Smooth muscle cell (in vitro differentiated cells): Measurements from ENCODE around the gene CPEB3. TPM values are rescaled to one million over a fixed set of nuclear protein-coding genes. Genes with fewer than 3 reads are reported as not detected.

ENCODE experiments used
- DNase-seq: peaks from one replicate; lab custom pipeline; 2025; ENCODE audit not compliant: unreplicated experiment; lab: John Stamatoyannopoulos, UW
- H2AFZ ChIP-seq: fragments of 200-600 bp; sonication (generic); 2 replicates; pipeline ENCODE4 v1.6.0; 2016; ENCODE audit warnings: antibody characterized with exemption, low read depth, mild to moderate bottlenecking
- H3F3A ChIP-seq: fragments of 200-600 bp; sonication (generic); 2 replicates; pipeline ENCODE4 v1.6.0; 2017; ENCODE audit warnings: antibody characterized with exemption, low read depth
- H3K27ac ChIP-seq: fragments of 200-600 bp; sonication (generic); 2 replicates; pipeline ENCODE4 v1.5.1; 2016; ENCODE audit warnings: low read depth, mild to moderate bottlenecking
- H3K27me3 ChIP-seq: fragments of 200-600 bp; sonication (generic); 2 replicates; pipeline ENCODE4 v1.6.1; 2016; ENCODE audit warnings: low read depth, mild to moderate bottlenecking
- H3K36me3 ChIP-seq: fragments of 200-600 bp; sonication (generic); 2 replicates; pipeline ENCODE4 v1.5.1; 2016; ENCODE audit warnings: low read depth
- H3K4me1 ChIP-seq: fragments of 200-600 bp; sonication (generic); 2 replicates; pipeline ENCODE4 v1.5.1; 2016; ENCODE audit warnings: low read depth
- H3K4me2 ChIP-seq: fragments of 200-600 bp; sonication (generic); 2 replicates; pipeline ENCODE4 v1.6.0; 2016; ENCODE audit warnings: mild to moderate bottlenecking
- H3K4me3 ChIP-seq: fragments of 200-600 bp; sonication (generic); 2 replicates; pipeline ENCODE4 v1.5.1; 2016; ENCODE audit warnings: mild to moderate bottlenecking
- H3K79me2 ChIP-seq: fragments of 200-600 bp; sonication (generic); 2 replicates; pipeline ENCODE4 v1.6.0; 2016; ENCODE audit warnings: low read depth, mild to moderate bottlenecking
- H3K9ac ChIP-seq: fragments of 200-600 bp; sonication (generic); 2 replicates; pipeline ENCODE4 v1.6.0; 2016; ENCODE audit warnings: low read depth
- H3K9me3 ChIP-seq: fragments of 200-600 bp; sonication (generic); replicated peaks from 2 replicates; pipeline ENCODE4 v1.5.1; 2016; ENCODE audit warnings: low read depth
- H4K20me1 ChIP-seq: fragments of 200-600 bp; sonication (generic); 2 replicates; pipeline ENCODE4 v1.6.0; 2016; ENCODE audit warnings: low read depth
- WGBS: methylation state at CpG from one replicate; pipeline ENCODE4 v1.1.7; 2016; ENCODE audit warnings: low lambda C conversion rate; 5-methylcytosine and 5-hydroxymethylcytosine counted together
- polyA plus RNA-seq: library from polyadenylated mRNA; unstranded; fragments of >200 nt; fragmentation: Nextera tagmentation; extraction: Ambion mirVana; gene quantifications from 2 replicates; pipeline ENCODE4 v1.2.1, GENCODE V29; 2016
- total RNA-seq: library from RNA; depleted of rRNA; stranded (reverse); fragments of >200 nt; gene quantifications from 2 replicates; pipeline ENCODE4 v1.2.3, GENCODE V29; 2014
- TF ChIP-seq, protein P1 (sequence below): fragments of 200-600 bp; sonication (generic); IDR thresholded peaks from 2 replicates; pipeline ENCODE4 v1.5.1; 2017; ENCODE audit warnings: borderline replicate concordance, mild to moderate bottlenecking, antibody characterized with exemption; ENCODE audit not compliant: insufficient read depth, poor library complexity, severe bottlenecking

Gene CPEB3
- total and polyA plus RNA-seq, 2 experiments from 2014 or later = 0.67 to 1.1 TPM

DNA sequence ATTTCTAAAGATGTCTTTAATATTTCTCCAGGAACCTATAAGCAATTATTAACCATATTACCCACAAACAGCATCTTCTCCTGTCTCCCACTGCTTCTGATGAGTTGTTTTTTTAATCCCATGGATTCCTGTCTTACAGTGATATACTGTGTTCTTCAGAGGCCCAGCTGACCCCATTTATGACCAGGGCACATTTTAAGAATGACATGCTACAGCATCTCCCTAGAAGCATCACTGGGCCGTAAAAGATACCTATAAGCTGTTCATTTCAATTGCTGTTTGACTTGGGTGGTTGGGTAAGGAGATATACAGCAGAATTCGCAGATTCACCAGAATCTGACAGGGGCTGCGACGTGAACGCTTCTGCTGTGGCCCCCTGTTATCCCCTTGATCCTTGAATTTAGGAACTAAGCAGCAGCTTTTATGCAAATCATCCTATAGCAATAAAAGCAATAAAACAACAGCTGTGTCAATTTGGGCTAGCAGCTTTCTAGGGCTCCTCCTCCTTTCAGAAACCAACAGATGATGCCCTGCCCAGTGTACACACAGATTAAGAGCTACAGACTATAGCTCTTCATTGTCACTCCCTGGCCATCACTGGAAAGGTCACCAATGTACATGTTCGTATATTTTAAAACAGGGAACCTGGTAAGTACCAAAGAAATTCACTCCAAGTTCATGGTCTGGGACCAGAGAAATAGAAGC, 86.8 kb downstream of the CPEB3 start:
- Histone ChIP-seq H3K4me2 (no peak overlapping the region), H3K27ac (no peak overlapping the region), H4K20me1 (no peaks in the 10 kb centered on the region), H3K4me3 (no peak overlapping the region), H3K4me1 (no peaks in the 10 kb centered on the region), H3K27me3 (no peaks in the 10 kb centered on the region), H3K9me3 (no peaks in the 10 kb centered on the region), H3K79me2 (no peaks in the 10 kb centered on the region), H3F3A (no peaks in the 10 kb centered on the region), H2AFZ (no peak overlapping the region), H3K9ac (no peak overlapping the region), H3K36me3 (no peaks in the 10 kb centered on the region)
- no peak for DNase-seq
- TF ChIP-seq, protein P1, sequence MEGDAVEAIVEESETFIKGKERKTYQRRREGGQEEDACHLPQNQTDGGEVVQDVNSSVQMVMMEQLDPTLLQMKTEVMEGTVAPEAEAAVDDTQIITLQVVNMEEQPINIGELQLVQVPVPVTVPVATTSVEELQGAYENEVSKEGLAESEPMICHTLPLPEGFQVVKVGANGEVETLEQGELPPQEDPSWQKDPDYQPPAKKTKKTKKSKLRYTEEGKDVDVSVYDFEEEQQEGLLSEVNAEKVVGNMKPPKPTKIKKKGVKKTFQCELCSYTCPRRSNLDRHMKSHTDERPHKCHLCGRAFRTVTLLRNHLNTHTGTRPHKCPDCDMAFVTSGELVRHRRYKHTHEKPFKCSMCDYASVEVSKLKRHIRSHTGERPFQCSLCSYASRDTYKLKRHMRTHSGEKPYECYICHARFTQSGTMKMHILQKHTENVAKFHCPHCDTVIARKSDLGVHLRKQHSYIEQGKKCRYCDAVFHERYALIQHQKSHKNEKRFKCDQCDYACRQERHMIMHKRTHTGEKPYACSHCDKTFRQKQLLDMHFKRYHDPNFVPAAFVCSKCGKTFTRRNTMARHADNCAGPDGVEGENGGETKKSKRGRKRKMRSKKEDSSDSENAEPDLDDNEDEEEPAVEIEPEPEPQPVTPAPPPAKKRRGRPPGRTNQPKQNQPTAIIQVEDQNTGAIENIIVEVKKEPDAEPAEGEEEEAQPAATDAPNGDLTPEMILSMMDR = no peak
- WGBS = 97% methylated on average over 6 of the region's 6 CpGs

DNA sequence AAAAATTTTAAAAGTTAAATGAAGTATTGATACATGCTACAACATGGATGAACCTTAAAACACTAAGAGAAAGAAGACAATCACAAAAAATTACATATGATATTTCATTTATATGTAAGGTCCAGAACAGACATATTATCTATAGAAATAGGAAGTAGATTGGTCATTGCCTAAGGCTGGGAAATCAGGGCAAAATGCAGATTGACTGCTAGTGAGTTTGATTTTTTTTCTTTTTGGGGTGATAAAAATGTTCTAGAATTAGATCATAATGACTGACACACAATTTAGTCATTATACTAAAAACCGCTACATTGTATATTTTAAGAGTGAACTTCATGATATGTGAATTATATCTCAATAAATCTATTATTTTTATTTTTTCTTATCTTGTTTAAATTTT, 88.3 kb downstream of the CPEB3 start:
- no peak overlapping the region for H3K4me2 ChIP-seq

DNA sequence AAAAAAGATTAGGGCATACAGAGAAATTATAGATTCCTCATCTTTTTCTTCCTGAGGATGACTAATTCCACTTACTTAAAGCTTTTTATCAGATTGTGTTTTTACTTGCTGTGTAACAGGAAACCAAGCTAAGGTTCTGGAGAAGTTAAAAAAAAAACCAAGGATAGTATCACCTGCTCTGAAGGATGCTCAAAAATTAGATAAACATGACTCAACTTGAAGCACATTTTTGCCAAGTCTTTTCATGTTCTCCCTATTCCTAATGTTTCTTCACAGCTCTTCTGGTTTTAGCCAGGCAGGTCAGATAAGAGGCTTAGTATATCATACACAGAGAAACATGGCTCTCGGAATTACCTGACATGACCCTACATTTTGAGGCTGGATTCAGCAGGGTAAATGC, 90.3 kb downstream of the CPEB3 start:
- Histone ChIP-seq H3K4me1 (no peaks in the 10 kb centered on the region), H3F3A (no peaks in the 10 kb centered on the region), H3K9me3 (no peaks in the 10 kb centered on the region), H3K4me2 (no peak overlapping the region), H3K36me3 (no peaks in the 10 kb centered on the region), H2AFZ (no peak overlapping the region), H3K9ac (no peak overlapping the region), H3K27ac (no peak overlapping the region), H4K20me1 (no peaks in the 10 kb centered on the region), H3K79me2 (no peaks in the 10 kb centered on the region), H3K4me3 (no peak overlapping the region), H3K27me3 (no peaks in the 10 kb centered on the region)
- WGBS = 73% methylated on average over 1 of the region's 1 CpG
- DNase-seq = no peak
- TF ChIP-seq, protein P1 = no peak

More for the DNA sequence above, 88.3 kb downstream of the CPEB3 start:
- DNase-seq = no peak
- TF ChIP-seq, protein P1 = no peak
- H3K27ac ChIP-seq = no peak overlapping the region
- H3K4me1 ChIP-seq = no peaks in the 10 kb centered on the region
- H3K9me3 ChIP-seq = no peaks in the 10 kb centered on the region
- 96% methylated on average over 1 of the region's 1 CpG for WGBS
- H3K36me3 ChIP-seq = no peaks in the 10 kb centered on the region
- H3K27me3 ChIP-seq = no peaks in the 10 kb centered on the region
- H4K20me1 ChIP-seq = no peaks in the 10 kb centered on the region
- H3K4me3 ChIP-seq = no peak overlapping the region
- no peak overlapping the region for H3K9ac ChIP-seq
- no peaks in the 10 kb centered on the region for H3F3A ChIP-seq
- H3K79me2 ChIP-seq = no peaks in the 10 kb centered on the region
- no peak overlapping the region for H2AFZ ChIP-seq

DNA sequence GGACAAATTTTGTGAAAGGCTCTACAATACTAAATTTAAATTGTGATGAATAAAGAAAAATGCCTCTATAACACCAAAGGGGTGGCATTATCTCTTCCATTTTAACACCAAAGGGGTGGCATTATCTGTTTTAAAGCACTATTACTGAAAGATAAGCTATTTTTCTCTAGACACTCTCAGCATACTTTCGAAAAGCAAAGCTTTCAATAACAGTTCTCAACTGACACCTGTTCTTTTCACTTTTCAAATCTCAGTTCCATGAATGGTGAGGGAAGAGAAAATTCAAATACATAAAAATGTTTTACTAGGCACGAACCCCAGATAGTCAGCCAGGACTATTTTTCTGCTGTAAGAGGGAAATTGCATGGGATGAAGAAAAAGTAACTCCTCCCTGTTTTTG, 103.8 kb downstream of the CPEB3 start:
- no peak overlapping the region for H2AFZ ChIP-seq
- no peaks in the 10 kb centered on the region for H4K20me1 ChIP-seq
- no peaks in the 10 kb centered on the region for H3K27me3 ChIP-seq
- H3K9me3 ChIP-seq = no peaks in the 10 kb centered on the region
- H3K4me3 ChIP-seq = no peak overlapping the region
- TF ChIP-seq, protein P1 = no peak
- H3K27ac ChIP-seq = no peak overlapping the region
- WGBS = 95% methylated on average over 2 of the region's 2 CpGs
- H3K9ac ChIP-seq = no peak overlapping the region
- no peaks in the 10 kb centered on the region for H3K36me3 ChIP-seq
- no peak overlapping the region for H3K4me2 ChIP-seq
- H3K4me1 ChIP-seq = no peaks in the 10 kb centered on the region
- no peaks in the 10 kb centered on the region for H3K79me2 ChIP-seq
- no peak for DNase-seq
- H3F3A ChIP-seq = no peaks in the 10 kb centered on the region
